UCSD-AML1 (cell line): ENCODE measurements around the gene COL27A1.

Experiments
- DNase-seq: peaks from one replicate; lab custom pipeline; 2025; ENCODE audit not compliant: unreplicated experiment; lab: John Stamatoyannopoulos, UW

Gene COL27A1

GRCh38 chr9:114348906-114349482 lies 193.7 kb downstream of the COL27A1 start:
- DNase-seq = peak; percentile 76

GRCh38 chr9:114349713-114350480 lies 194.6 kb downstream of the COL27A1 start:
- no peak for DNase-seq

GRCh38 chr9:114350636-114351401 lies 195.5 kb downstream of the COL27A1 start:
- no peak for DNase-seq

GRCh38 chr9:114351932-114352331 lies 196.6 kb downstream of the COL27A1 start:
- DNase-seq = no peak

GRCh38 chr9:114355821-114356220 lies 200.5 kb downstream of the COL27A1 start:
- DNase-seq = no peak

GRCh38 chr9:114356792-114357191 lies 201.5 kb downstream of the COL27A1 start:
- no peak for DNase-seq

GRCh38 chr9:114357360-114357759 lies 202.0 kb downstream of the COL27A1 start:
- no peak for DNase-seq

GRCh38 chr9:114357911-114358328 lies 202.6 kb downstream of the COL27A1 start:
- DNase-seq = no peak

GRCh38 chr9:114359801-114360200 lies 204.5 kb downstream of the COL27A1 start:
- DNase-seq = no peak

- no peak for DNase-seq
Measured at GRCh38 chr9:114361542-114361941, 206.2 kb downstream of the COL27A1 start.
